GM19023 (cell line): ENCODE results near the gene CENPT.

ENCODE experiments used
- ATAC-seq: cut with Tn5 transposase; IDR thresholded peaks from one replicate; pipeline ENCODE4 v1.9.1; 2021; ENCODE audit warnings: mild to moderate bottlenecking, moderate library complexity; ENCODE audit not compliant: unreplicated experiment

Gene CENPT

GRCh38 chr16:67814567-67814966 is 32.9 kb downstream of the CENPT start:
- no peak for ATAC-seq

DNA sequence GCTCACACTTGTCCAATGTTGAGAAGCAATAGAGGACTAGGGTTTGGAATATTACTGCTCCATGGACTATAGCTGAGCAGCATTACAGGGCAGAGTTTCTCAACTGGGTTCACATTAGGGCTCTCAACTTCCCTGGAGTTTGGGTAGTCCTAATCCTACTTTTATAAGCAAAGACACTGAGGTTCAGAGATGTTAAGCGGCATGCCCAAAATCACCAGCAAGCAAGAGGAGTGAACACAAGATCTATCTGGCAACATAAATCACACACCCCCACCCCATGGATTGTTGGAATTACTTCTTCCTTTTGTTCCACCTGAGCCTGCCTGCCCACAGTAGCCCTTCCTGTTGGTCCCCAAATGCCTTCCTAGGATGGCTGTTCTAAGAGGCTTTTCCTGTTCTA is 35.6 kb downstream of the CENPT start:
- ATAC-seq, result no peak

GRCh38 chr16:67807148-67807682 is 40.3 kb downstream of the CENPT start:
- no peak for ATAC-seq

- ATAC-seq, result peak; percentile 87
Observed at GRCh38 chr16:67806428-67807147, 40.9 kb downstream of the CENPT start, which contains the start of the genes RANBP10 and TSNAXIP1. TSS of gene RANBP10 (minus strand) at chr16:67806560. CDS start at chr16:67806536, 24 bp downstream. TSS of gene TSNAXIP1 (plus strand) at chr16:67806889. CDS start at chr16:67807150, 261 bp downstream.

DNA sequence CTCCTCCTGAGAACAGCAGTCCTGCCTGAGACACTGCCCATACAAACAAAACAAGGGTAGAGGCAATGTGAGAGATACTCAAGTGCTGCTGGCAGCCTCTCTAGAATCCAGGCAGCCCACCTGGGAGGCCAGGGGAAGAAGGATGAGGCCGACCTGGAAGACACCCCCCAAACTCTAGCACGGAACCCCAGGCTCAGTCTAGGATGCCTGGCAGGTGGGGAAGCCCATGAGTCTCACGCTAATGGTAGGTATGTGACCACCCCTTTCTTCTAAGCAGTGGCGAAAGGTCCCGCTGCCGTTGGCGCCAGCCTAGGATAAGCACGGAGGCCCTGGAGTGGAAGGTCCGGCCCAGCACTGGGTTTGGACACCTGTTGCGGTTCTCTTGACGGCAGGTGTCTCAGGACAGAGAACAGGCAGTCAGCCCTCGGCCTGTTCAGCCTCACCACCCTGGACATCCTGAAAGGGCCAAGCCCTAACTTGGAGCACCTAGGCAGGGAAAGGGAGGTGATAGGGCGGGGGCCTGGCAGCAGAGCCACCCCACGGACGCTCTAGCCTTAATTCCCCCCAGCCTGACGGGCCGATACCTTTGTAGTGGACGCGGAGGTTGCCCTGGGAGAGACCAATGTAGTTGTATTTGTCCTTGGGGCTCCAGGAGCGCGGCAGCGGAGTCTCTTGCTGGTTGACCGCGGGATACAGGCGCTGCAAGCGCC is 41.6 kb downstream of the CENPT start:
- peak; percentile 2 for ATAC-seq

GRCh38 chr16:67804853-67805542 is 42.5 kb downstream of the CENPT start:
- ATAC-seq, result no peak

DNA sequence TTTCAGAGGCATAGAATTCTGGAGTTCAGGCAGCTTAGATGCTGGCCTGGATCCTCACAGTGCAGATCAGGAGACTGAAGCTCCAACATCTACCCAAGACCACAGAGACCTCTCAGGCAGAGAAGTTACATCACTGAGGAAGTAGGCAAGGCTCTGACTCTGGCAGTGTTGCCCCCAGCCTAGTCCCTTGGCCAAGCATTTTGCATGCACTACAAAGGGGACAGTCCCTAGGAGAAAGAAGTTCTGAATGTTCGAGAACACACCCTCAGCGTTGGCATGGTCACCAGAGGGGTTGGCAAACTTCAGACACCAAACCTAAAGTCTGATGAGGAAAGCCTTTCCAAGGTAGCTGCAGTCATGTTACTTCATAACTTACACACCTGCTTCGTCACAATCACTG is 43.6 kb downstream of the CENPT start:
- no peak for ATAC-seq

- ATAC-seq, result no peak
Observed at GRCh38 chr16:67801883-67802282, 45.6 kb downstream of the CENPT start.

DNA sequence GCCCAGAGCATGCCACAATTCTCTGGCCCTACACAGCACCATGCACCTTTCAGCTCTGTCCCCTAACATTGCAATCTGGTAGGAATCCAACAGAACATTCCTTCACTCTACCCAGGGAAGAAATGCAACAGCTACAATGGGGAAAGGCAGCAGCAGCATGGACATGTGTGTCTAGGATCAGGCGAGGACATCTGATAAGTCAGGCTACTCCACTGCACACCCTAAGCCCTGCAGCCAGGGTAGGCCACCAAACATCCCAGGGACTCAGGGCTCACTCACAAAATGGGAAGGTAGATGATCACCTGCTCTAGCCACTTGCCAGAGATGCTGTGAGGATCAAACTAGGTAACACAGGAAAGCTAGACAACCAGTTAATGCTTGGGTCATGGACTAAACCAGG is 46.3 kb downstream of the CENPT start:
- no peak for ATAC-seq

DNA sequence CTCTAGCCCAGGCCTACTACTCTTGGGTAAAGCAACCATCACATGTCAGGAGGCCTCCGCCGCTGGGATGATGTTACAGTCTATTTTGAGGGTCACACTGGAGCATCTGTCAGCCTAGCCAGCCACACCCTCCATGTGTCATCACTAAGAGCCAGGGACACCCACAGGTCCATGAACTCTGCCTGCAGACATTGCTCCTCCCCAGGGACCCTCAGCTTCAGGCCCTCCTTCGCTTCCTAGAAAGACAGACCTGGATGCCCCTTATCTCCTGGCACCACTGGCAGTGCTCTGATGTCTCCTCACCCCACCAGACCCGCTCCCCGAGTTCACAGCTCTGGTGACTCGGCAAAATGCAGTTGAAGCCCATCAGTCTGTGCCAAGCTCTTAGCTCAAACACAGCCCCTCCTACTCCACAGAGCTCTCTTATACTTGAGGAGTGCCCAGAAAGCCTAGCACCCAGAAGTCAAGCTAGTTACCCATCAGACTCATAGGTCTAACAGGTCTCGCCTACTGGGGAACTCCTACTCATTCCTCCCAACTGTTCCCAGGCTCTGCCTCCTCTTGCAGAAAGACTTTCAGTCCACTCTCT is 47.1 kb downstream of the CENPT start:
- no peak for ATAC-seq

- ATAC-seq, result no peak
Observed at GRCh38 chr16:67796099-67796718, 51.3 kb downstream of the CENPT start.

- ATAC-seq, result no peak
Observed at GRCh38 chr16:67790071-67790470, 57.4 kb downstream of the CENPT start.

GRCh38 chr16:67786491-67786890 is 61.0 kb downstream of the CENPT start:
- ATAC-seq, result no peak

DNA sequence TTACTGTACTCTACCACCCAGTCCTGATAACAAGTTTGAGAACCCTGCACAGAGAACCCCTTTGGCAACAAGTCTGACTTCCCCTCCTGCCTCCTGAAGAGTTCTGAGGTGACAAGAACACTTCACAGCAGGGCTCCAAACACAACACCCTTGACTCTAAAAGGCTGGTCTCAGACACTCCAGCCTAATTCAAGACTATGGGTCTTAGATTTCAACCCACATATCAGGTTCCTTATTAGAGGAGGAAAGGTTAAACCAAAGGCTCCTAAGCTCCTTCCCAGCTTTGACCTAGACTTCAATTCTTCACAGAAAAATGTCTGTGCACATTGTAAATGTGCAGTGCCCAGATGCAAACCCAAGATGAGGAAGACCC is 64.2 kb downstream of the CENPT start:
- no peak for ATAC-seq

DNA sequence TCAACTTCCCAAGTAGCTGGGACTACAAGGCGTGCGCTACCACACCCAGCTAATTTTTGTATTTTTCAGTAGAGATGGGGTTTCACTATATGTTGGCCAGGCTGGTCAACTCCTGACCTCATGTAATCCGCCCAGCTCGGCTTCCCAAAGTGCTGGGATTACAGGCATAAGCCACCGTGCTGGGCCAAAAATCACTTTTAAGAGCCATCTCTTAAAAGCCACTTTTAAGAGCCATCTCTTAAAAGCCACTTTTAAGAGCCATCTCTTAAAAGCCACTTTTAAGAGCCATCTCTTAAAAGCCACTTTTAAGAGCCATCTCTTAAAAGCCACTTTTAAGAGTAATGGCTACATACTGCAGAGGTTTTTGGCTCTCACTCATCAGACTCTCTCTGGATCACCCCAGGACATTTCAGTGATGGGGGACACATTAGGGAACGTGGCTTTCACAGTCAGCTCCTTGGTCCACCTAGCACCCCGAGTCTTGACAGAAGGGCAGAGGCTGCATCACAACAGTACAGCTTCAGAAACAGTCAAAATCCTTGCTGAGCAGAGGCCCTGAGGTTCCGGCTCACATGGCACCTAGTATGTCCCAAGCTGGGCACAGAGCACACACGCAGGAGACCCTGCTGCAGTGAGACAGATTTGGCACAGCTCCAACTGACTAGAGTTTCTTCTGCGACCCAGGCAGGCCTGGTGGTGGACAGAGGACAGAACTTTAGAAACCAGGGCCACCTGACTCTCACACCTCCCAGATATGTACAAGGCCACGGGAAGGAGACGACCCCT is 64.7 kb downstream of the CENPT start:
- no peak for ATAC-seq

DNA sequence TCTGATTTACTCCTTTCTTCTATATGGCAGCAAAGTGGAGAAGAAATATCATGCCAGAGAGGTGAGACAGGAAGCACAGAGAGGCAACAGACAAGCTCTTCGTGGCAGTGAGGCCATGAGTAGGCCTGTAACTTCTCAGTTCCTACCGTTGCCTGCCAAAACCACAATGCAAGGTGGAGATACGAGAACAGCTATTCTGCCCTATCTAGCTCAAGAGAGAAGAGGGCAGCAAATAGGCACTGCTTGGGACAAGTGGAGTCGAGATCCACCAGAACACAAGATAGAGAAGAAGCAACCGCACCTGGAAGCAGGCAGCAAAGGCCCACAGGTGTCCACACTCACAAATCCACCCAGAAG is 66.0 kb downstream of the CENPT start:
- ATAC-seq, result no peak

DNA sequence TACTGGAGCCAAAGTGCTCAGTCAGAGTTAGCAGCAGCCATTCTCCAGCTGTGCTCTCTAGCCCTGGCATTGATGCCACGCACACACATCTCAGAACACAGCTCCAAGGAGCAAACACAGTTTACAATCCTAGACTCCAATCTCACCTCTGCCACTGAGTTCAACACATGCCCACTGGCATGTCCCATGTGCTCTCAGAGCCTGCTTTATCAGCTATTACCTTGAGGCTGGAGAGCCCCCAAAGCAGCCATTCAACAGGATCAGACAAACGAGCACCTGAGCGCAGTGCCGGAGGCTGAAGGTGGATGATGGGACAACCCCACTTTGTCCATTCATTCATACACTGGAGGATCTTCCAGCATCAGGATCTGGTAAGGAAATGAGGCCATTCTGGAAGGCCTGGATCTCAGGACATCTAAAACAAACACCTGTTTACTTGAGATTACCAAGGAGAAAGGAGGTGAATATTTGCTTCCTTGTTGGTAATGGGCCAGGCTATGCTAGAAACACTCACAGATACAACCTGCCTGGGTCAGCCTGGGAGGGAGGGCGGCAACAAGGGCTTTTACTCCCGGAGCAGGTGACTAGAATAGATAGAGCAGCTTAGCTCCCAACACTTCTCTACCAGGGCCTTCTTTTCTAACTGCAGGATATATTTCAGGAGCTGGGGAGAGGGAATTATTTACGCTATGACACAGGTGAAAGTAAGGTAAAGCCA is 66.5 kb downstream of the CENPT start:
- no peak for ATAC-seq

DNA sequence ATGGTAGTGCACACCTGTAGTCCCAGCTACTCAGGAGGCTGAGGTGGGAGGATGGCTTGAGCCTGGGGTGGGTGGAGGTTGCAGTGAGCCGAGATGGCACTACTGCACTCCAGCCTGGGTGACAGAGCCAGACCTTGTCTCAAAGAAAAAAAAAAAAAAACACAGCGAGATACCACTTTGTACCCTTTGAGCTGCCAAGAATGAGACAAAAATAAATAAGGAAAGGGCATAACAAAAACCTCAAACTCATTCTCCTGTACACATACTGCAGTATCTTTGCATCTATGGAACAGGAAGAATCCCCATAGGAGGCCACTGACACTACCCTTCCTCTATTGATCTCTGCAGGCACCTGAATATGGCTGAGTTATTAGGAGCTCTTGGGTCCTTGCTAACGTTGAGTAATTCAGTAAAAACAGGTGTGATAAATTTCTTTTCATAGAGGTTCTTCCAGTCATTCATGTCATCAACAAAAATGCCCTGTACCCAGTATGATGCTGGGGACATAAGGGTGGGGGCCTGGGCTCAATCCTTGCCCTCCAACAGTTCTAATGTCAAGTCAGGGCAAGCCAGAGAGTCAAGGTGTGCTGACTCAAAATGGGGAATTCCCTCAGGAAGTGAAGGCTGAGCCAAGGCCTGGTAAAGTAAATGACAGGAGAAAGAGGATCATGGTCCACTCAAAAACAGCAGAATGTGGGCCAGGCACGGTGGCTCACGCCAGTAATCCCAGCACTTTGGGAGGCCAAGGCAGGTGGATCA is 68.1 kb downstream of the CENPT start:
- ATAC-seq, result no peak
